GM21619 (cell line): ENCODE measurements around the gene CMSS1.

Source experiments
- ATAC-seq: cut with Tn5 transposase; IDR thresholded peaks from one replicate; pipeline ENCODE4 v1.9.1; 2021; ENCODE audit not compliant: unreplicated experiment

CMSS1 gene

DNA sequence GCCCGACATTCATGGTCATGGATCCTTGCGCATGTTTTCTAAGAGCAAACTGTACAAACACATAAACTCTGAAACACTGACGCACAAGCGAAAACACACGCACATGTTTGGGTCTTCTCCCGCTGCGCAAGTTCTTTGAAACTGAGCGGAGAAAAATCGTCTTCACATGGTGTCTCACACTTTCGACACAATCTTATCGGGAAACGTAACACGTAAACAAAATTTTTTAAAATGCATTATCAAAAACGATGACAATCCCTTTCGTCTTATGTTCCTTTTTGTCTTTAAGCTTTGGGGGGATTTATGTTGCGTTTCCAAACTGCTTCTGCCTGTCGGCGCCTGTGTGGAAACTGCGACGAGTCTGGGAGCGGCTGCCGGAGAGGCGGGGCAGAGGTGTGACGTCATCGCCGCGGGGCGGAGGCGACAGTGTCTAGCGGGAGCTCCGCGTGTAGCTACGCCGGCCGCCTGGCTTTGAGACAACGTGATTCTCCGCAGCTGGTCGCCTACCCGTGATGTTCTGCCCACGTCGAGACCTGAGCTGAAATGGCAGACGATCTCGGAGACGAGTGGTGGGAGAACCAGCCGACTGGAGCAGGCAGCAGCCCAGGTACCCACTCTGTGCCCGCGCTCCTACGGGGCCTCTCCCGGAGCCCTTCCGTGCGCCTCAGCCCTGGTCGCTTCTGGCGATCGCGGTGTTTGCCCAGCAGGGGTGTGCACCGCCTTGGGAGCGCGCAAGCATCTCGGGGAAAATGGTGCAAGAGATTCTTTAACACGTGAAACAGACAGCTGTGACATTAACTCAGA lies at the start of gene CMSS1:
CMSS1 (plus strand) TSS at position 426 of the 804 bp plus-strand sequence.
- ATAC-seq: peak; percentile 97

GRCh38 chr3:99768126-99768525 lies 49.5 kb upstream of the CMSS1 start:
- ATAC-seq: no peak

DNA sequence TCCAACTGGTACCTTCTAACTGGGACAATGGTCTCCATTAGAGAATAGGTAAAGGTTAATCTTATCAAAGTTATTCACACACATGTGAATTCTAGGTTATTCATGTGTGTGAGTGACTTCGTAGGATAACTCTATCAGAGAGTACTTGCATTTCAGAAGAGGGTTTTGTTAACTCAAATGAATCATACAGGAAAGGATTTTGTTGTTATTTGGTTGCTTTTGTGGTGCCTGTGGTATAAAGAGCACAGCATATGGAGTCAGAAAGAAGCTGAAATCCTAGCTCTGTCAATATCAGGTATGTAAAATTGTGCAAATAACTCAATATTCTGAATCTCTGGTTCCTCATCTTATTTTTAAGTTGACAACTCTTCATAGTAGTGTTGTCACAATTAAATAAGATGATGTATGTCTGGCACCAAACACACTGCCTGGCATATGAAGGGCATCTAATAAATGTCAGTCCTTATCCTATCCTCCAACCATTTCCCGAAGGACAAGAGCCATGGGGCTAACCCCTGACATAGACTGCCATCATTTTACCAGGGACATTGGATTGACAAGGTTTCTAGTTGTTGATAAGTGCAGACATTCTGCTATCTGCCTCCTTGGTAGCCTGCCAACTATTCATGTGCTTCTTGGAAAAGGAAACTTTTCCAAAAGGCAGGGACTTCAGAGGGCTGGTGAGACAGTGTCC lies 48.7 kb upstream of the CMSS1 start:
- no peak for ATAC-seq

DNA sequence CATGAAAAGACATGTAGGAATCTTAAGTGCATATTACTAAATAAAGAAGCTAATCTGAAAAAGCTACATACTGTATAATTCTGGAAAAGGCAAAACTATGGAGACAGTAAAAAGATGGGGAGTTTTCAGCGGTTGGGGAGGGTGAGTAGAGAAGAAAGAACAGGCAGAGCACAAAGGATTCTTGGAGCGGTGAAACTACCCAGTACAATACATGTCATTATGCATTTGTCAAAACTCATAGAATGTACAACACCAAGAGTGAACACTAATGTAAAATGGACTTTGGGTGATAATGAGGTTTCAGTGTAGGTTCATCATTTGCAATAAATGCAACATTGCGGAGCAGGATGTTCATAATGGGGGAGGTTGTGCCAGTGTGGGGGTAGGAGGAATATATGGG lies 45.5 kb upstream of the CMSS1 start:
- no peak for ATAC-seq

DNA sequence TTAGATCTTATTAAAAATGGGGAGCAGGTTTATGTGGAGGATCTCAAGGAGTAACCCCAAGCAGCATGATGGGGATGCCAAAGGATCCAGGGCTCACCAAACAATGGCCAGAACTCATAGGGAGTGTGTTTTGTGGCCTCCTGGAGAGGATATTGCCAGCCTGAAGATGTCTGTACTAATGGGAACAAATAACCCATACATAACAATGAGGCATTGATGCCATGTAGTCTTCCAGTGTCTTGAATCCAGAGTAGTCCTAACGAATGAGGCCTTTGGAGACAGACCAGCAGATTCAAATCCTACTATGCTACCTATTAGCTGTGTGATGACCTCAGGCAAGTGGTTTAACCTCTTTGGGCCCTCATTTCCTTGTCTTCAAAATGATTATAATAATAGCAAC lies 45.0 kb upstream of the CMSS1 start:
- no peak for ATAC-seq

DNA sequence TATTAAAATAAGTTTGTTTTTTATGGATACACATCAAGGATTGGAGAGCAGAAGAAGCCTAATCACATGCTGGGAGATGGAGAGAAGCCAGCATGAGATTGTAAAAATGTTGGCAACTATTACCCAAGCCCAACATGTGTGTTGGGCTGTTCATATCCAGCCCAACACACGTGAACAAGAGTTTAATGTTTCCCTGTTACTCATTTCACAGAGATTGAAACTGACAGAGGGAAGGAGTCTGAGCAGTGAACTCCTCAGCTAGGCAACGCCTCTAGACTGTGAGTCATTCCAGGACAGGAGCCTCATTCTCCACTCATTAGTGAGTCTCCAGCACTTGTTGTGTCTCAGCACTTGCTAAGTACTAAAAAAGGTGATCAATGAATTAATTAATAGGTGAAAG lies 43.2 kb upstream of the CMSS1 start:
- peak; percentile 95 for ATAC-seq

GRCh38 chr3:99776516-99777209 lies 41.0 kb upstream of the CMSS1 start:
- ATAC-seq: no peak

DNA sequence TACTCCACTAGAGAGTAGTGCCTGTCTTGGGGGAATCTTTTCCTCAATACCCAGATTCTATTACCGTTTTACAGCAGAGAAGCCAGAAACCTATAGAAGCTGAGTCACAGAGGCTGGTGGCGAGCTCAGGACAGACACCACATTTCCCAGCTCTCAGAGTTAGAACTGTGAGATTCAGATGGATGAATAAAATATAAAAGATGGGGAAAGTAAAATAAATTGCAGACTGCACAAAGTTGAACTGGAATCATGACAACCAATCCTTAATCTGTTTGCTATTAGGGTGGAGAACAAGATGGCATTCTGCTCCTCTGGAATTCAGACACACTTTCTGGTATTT lies 40.5 kb upstream of the CMSS1 start:
- no peak for ATAC-seq

DNA sequence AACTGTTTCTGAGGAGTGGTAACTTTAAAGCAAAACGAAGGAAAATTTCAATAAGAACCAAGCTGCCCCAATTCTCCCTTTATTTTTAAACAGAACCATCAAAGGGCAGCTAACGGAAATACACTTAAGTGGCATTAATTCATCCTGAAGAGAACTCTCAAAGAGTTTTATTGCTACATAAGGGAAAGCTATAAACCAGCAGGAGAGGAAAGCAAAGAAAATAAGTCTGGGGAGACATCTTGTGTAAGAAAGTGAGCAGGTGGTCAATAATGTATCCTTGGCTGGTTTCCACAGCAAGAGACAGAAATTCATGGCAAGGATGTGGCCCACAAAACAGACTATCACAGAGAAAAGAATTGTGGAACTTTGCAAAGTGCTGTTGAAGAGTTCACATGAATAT lies 40.0 kb upstream of the CMSS1 start:
- ATAC-seq: no peak

DNA sequence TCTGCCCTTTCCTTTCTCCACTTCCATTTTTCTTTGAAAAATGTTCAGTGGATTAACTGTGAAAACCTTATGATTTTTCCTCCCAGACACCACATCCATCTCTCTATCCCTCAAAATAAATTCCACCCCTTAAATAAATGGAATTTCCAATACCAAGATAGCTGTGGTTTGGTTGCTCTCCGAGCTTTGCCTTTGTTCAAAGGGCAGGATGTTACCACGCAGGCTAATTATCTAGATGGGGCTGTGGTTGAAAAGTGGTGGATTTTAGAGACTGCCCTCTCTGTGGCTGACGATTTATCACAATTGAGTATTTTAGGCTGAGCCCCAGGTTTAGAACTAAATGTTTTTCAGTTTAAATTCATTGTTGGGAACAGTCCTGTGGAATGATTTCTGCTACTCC lies 36.9 kb upstream of the CMSS1 start:
- ATAC-seq: no peak

GRCh38 chr3:99781761-99782160 lies 35.9 kb upstream of the CMSS1 start:
- no peak for ATAC-seq

DNA sequence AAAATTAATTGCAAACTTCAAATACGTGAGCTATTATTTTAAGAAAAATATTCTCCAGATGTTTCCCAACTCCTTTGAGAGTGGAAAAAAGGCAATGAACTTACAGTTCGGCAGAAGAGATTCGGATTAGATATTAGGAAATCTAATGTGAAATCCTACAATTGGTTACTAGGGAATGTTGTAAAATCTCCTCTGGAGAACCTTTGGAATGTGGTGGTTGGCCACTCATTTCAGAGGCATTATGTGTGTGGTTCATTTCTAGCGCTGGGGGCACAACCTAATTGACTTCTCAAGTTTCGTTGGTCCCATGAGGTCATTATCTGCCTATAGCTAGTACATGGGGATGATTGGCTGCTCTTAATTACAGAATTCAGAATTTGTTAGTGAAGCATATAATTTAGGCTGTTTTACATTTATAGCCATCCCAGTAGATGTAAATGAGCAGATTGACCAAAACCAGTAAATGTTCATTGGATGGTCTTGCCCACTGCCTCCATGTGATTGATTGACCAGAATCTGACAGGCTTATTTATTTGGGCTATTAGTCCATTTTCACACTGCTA lies 34.6 kb upstream of the CMSS1 start:
- no peak for ATAC-seq

DNA sequence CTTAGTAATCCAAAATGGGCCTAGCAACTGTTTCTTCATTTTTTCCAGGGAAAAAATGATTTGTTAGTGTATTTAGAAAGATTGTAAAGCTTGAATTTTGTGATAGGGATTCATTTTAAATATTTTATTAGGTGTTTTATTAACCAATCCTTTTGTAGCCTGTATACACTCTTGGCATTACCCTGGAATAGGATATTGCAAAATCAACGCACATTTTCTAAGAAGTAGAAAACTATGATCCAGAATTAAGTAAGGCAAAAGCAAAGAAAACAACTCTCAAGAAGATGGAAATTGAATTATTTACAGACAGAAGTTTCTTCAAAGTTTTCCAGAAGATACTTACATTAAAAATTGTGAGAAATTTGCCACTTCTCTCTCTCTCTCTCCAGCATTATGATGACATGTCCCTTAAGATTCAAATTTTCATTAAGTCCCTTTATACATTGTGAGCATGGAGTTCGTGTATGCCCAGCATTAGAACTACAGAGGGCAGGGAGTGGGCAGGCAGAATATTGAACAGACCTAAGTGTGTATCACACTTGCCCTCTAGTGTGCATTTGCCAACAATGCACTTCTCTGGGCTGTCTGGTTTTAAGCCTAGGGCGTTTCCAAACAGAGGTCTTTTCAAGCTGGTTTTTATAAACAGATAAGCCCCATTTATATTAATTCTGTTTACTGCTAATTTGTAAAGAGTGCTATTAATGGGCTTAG lies 28.5 kb upstream of the CMSS1 start:
- peak; percentile 87 for ATAC-seq

DNA sequence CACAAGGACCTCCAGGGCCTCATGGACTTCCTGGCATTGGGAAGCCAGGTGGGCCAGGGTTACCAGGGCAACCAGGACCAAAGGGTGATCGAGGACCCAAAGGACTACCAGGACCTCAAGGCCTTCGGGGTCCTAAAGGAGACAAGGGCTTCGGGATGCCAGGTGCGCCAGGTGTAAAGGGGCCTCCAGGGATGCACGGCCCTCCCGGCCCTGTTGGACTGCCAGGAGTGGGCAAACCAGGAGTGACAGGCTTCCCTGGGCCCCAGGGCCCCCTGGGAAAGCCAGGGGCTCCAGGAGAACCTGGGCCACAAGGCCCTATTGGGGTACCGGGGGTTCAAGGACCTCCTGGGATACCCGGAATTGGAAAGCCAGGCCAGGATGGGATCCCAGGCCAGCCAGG lies 23.2 kb upstream of the CMSS1 start:
- no peak for ATAC-seq

- no peak for ATAC-seq
Observed at GRCh38 chr3:99795573-99795972, 22.1 kb upstream of the CMSS1 start.

DNA sequence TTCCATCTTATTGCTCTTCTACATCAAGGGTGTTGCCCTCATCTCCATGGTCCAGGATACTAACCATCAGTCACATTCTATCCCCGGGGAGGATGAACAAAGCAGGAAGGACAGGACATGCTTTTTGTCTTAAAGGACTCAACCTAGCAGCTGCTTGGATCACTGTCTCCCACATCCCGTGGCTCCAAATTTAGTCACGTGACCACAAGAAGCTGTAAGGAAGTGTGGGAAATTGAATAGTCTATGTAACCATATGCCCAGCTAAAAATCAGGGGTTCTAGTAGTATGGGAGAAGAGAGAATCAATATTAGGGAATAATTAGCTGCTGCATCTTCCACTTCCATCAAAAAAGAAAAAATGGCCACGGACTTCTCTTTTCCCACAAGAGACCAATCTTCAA lies 18.2 kb upstream of the CMSS1 start:
- ATAC-seq: no peak

DNA sequence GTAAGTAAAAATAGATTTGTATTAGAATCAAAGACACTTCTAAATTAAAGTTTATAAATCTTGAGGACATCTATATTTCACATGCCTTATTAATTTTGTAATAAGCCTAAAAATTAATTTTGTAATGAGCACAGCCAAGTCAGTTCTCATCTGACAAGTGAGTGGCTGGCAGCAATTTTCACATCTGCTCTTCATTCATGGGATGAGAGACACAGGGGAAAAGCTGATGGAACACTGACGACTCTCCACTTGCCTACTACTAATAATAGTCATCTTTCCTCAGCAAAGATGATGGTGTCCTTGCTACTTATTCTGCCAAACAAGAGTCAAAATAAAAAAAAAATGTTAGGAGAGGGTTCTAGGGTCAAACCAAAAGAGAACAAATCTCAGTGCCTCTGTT lies 14.4 kb upstream of the CMSS1 start:
- no peak for ATAC-seq

- no peak for ATAC-seq
Observed at GRCh38 chr3:99805160-99805559, 12.5 kb upstream of the CMSS1 start.

DNA sequence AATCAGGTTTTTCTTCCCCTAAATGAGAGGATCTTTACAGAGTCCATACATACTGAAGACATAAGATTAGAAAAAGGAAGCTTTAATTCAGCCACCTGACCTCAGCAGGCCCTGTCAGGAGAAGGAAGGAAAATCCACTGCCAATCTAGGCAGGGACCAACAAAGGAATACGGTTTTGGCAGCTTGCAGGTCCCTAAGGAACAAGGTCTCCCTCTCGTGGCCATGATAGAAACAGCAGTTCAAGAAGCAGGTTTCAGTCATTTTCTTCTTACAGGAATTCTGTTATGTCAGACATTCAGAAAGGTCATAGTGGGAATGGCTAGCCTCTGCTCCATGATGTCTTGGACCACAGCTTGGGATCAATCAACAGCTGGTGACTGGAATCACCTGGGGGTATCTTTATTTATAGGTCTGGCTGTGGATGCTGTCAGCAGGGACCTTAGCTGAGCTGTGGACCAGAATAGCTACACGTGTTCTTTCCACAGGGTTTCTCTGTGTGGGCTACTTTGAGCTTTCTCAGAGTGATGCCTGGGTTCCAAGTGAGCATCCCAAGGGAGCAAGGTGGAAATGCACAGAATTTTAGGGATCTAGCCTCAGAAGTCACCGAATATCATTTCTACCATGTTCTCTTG lies 9.4 kb upstream of the CMSS1 start:
- ATAC-seq: peak; percentile 71

DNA sequence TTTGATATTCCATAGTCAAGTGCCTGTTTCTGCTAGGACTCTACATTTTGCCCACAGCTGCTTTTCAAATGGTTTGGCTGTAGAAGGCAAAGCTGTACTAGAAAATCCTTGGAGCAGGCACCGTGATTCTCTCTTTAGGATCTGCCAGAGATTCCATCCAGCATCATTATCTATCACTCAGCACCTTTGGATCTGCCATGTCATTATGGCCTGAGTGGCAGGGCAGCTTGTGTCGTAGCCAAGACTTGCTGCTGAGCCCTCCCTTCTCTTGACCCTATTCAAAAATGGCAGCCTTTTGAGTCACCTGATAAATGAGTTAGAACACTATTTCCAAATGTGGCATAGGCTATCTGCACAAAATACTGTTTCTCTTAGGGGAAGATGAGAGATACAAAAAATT lies 8.1 kb upstream of the CMSS1 start:
- no peak for ATAC-seq

DNA sequence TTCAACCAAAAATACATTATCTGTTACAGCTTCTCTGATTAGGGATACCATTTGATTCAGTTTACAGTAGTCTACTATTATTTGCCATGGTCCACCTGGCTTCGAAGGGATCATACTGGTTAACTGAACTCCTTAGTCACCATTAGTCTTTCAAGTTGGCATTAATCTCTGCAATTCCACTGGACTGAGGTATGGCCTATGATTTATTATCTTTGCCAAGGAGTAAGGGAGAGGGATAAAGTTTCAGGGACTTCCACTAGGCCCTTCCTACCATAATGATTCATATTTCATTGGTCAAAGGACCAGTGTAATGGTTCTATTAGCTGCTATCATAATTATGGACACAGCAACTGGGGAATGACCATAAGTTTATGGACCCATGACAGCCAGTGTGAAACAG lies 7.3 kb upstream of the CMSS1 start:
- ATAC-seq: no peak
